Mucosa of gallbladder (tissue), 1 donor: ENCODE measurements around the gene RPL10A. TPM values are rescaled to one million over a fixed set of nuclear protein-coding genes. Genes with fewer than 3 reads are reported as not detected.
A peak's percentile ranks its signal among the peaks of the same experiment; 100 is the strongest.

Experiments used
- DNase-seq: peaks from one replicate; pipeline ENCODE4 v3.0.0-alpha.2; 2020; ENCODE audit warnings: low spot score
- total RNA-seq: library from RNA; stranded (reverse); gene quantifications from one replicate; pipeline ENCODE4 v1.2.1, GENCODE V29; 2021
- donor health status: DM: no; HTN: no; CAD: no.

The RPL10A gene
- total RNA-seq, 1 donor from 2014 or later: 921 TPM

- no peak for DNase-seq
These were observed 20.0 kb upstream of the RPL10A start for GRCh38 chr6:35448191-35448590.

GRCh38 chr6:35449287-35449881, 18.8 kb upstream of the RPL10A start:
- no peak for DNase-seq

GRCh38 chr6:35451354-35452182, 16.6 kb upstream of the RPL10A start:
- DNase-seq: no peak

- peak; percentile 95 for DNase-seq
These were observed 15.8 kb upstream of the RPL10A start, which contains the start of gene FANCE for GRCh38 chr6:35452183-35453090. Gene FANCE (plus strand): TSS chr6:35452338. CDS start chr6:35452546, 208 bp downstream.

GRCh38 chr6:35453236-35453635, 15.0 kb upstream of the RPL10A start:
- no peak for DNase-seq

- no peak for DNase-seq
These were observed 13.7 kb upstream of the RPL10A start for GRCh38 chr6:35454391-35455110.

GRCh38 chr6:35457907-35458306, 10.3 kb upstream of the RPL10A start:
- no peak for DNase-seq

GRCh38 chr6:35461270-35461669, 6.9 kb upstream of the RPL10A start:
- DNase-seq: no peak

GRCh38 chr6:35463292-35463691, 4.9 kb upstream of the RPL10A start:
- DNase-seq: no peak

- DNase-seq: no peak
These were observed 2.6 kb upstream of the RPL10A start for GRCh38 chr6:35465646-35466045.

- DNase-seq: no peak
These were observed 964 bp downstream of the RPL10A start for GRCh38 chr6:35468980-35469750.

- no peak for DNase-seq
These were observed 1.8 kb downstream of the RPL10A start for GRCh38 chr6:35469751-35470662.

GRCh38 chr6:35470663-35471120, 2.5 kb downstream of the RPL10A start:
- DNase-seq: no peak

GRCh38 chr6:35471836-35472345, 3.7 kb downstream of the RPL10A start:
- no peak for DNase-seq

- no peak for DNase-seq
These were observed 5.1 kb downstream of the RPL10A start for GRCh38 chr6:35473075-35473849.

- DNase-seq: no peak
These were observed 5.6 kb downstream of the RPL10A start for GRCh38 chr6:35473850-35474130.

- no peak for DNase-seq
These were observed 6.1 kb downstream of the RPL10A start for GRCh38 chr6:35474131-35474941.
